Measurements from ENCODE around the gene MRC2.

The MRC2 gene

GRCh38 chr17:62720126-62720850 lies 92.8 kb downstream of the MRC2 start:
- Histone ChIP-seq H3K4me2 (ENCODE audit: low read depth, low read length, poor library complexity, severe bottlenecking) (no peak overlapping the region), H3K9me3 (ENCODE audit: insufficient read depth, low read length) (no peaks in the 10 kb centered on the region), H3K79me2 (ENCODE audit: insufficient read depth, low read length) (no peaks in the 10 kb centered on the region), H3F3A (ENCODE audit: insufficient read depth) (no peaks in the 10 kb centered on the region), H3K27ac (ENCODE audit: low read depth, low read length) (no peak overlapping the region), H2AFZ (ENCODE audit: low read depth, low read length, severe bottlenecking) (no peak overlapping the region), H4K20me1 (ENCODE audit: low read depth, low read length) (no peaks in the 10 kb centered on the region), H3K36me3 (ENCODE audit: low read length) (no peaks in the 10 kb centered on the region), H3K9ac (ENCODE audit: low read length) (no peak overlapping the region), H3K27me3 (ENCODE audit: low read length) (no peaks in the 10 kb centered on the region), H3K4me3 (ENCODE audit: insufficient read depth, low read length, poor library complexity, severe bottlenecking) (no peak overlapping the region), H3K9me2 (replicated peaks; ENCODE audit: insufficient read depth, low read length) (no peaks in the 10 kb centered on the region)
- TF ChIP-seq EZH2phosphoT487 (conservative IDR thresholded peaks at IDR 0.05; ENCODE audit: low read length), result no peak
- no peak for TF ChIP-seq CTCF (IDR thresholded peaks at IDR 0.05; ENCODE audit: insufficient read depth, low read length, poor library complexity, severe bottlenecking)

GRCh38 chr17:62722625-62723024 lies 95.2 kb downstream of the MRC2 start:
- no peak overlapping the region for H3K4me3 ChIP-seq (ENCODE audit: insufficient read depth, low read length, poor library complexity, severe bottlenecking)
- no peaks in the 10 kb centered on the region for H3K9me2 ChIP-seq (replicated peaks; ENCODE audit: insufficient read depth, low read length)
- TF ChIP-seq CTCF (IDR thresholded peaks at IDR 0.05; ENCODE audit: insufficient read depth, low read length, poor library complexity, severe bottlenecking) (no peak), EZH2phosphoT487 (conservative IDR thresholded peaks at IDR 0.05; ENCODE audit: low read length) (no peak)
- H3K27ac ChIP-seq (ENCODE audit: low read depth, low read length), result no peak overlapping the region
- no peak overlapping the region for H3K9ac ChIP-seq (ENCODE audit: low read length)
- H3F3A ChIP-seq (ENCODE audit: insufficient read depth), result no peaks in the 10 kb centered on the region
- no peaks in the 10 kb centered on the region for H3K36me3 ChIP-seq (ENCODE audit: low read length)
- H4K20me1 ChIP-seq (ENCODE audit: low read depth, low read length), result no peaks in the 10 kb centered on the region
- H3K4me2 ChIP-seq (ENCODE audit: low read depth, low read length, poor library complexity, severe bottlenecking), result no peak overlapping the region
- H3K79me2 ChIP-seq (ENCODE audit: insufficient read depth, low read length), result no peaks in the 10 kb centered on the region
- no peaks in the 10 kb centered on the region for H3K27me3 ChIP-seq (ENCODE audit: low read length)
- no peak overlapping the region for H2AFZ ChIP-seq (ENCODE audit: low read depth, low read length, severe bottlenecking)
- H3K9me3 ChIP-seq (ENCODE audit: insufficient read depth, low read length), result no peaks in the 10 kb centered on the region

- Histone ChIP-seq H3K79me2 (ENCODE audit: insufficient read depth, low read length) (no peaks in the 10 kb centered on the region), H3K27ac (ENCODE audit: low read depth, low read length) (no peak overlapping the region), H3K9ac (ENCODE audit: low read length) (no peak overlapping the region), H3F3A (ENCODE audit: insufficient read depth) (no peaks in the 10 kb centered on the region), H3K27me3 (ENCODE audit: low read length) (no peaks in the 10 kb centered on the region), H2AFZ (ENCODE audit: low read depth, low read length, severe bottlenecking) (no peak overlapping the region), H3K4me3 (ENCODE audit: insufficient read depth, low read length, poor library complexity, severe bottlenecking) (no peak overlapping the region), H4K20me1 (ENCODE audit: low read depth, low read length) (no peaks in the 10 kb centered on the region), H3K9me3 (ENCODE audit: insufficient read depth, low read length) (no peaks in the 10 kb centered on the region), H3K36me3 (ENCODE audit: low read length) (no peaks in the 10 kb centered on the region), H3K9me2 (replicated peaks; ENCODE audit: insufficient read depth, low read length) (no peaks in the 10 kb centered on the region), H3K4me2 (ENCODE audit: low read depth, low read length, poor library complexity, severe bottlenecking) (no peak overlapping the region)
- TF ChIP-seq EZH2phosphoT487 (conservative IDR thresholded peaks at IDR 0.05; ENCODE audit: low read length) (no peak), CTCF (IDR thresholded peaks at IDR 0.05; ENCODE audit: insufficient read depth, low read length, poor library complexity, severe bottlenecking) (no peak)
Measured at GRCh38 chr17:62723842-62724241, 96.4 kb downstream of the MRC2 start.
